A549 (cell line): ENCODE results near the gene TSHZ2.

Experiments
- BHLHE40 ChIP-seq: IDR thresholded peaks from 2 replicates; pipeline ENCODE4 v1.6.1; 2012; ENCODE audit warnings: low read depth, low read length, inconsistent platforms
- FOXS1 ChIP-seq: fragments of 250-450 bp; sonication (Bioruptor Pico); IDR thresholded peaks from 2 replicates; pipeline ENCODE4 v1.5.0; 2020; ENCODE audit warnings: mild to moderate bottlenecking, moderate library complexity
- GATA3 ChIP-seq: IDR thresholded peaks from 2 replicates; pipeline ENCODE4 v1.6.1; 2012; ENCODE audit warnings: borderline replicate concordance
- JUNB ChIP-seq: fragments of >200 bp; sonication (Bioruptor Twin); formaldehyde crosslinking; IDR thresholded peaks from 2 replicates; pipeline ENCODE4 v1.6.1; 2016
- MAFK ChIP-seq: fragments of 450-650 bp; IDR thresholded peaks from 2 replicates; pipeline ENCODE4 v1.6.1; 2014; ENCODE audit not compliant: partially characterized antibody
- PHF8 ChIP-seq: fragments of 200-600 bp; sonication (generic); IDR thresholded peaks from 2 replicates; pipeline ENCODE4 v1.6.1; 2016; ENCODE audit warnings: low read depth, mild to moderate bottlenecking, antibody characterized with exemption, moderate library complexity, borderline replicate concordance
- POLR2A ChIP-seq: IDR thresholded peaks from 2 replicates; pipeline ENCODE4 v1.6.1; 2012; ENCODE audit warnings: mild to moderate bottlenecking, low read length
- RFX5 ChIP-seq: fragments of 450-650 bp; IDR thresholded peaks from 2 replicates; pipeline ENCODE4 v1.7.1; 2014; ENCODE audit warnings: antibody characterized with exemption, mild to moderate bottlenecking, moderate library complexity
- SMC3 ChIP-seq: fragments of >200 bp; sonication (Bioruptor Twin); formaldehyde crosslinking; IDR thresholded peaks from 3 replicates; pipeline ENCODE4 v1.6.1; 2018; ENCODE audit warnings: inconsistent platforms
- TF ChIP-seq, protein P1 (sequence below): fragments of >200 bp; sonication (Bioruptor Twin); formaldehyde crosslinking; IDR thresholded peaks from 3 replicates; pipeline ENCODE4 v1.5.1; 2016
- TF ChIP-seq, protein P2 (sequence below): fragments of 200-600 bp; sonication (generic); IDR thresholded peaks from 2 replicates; pipeline ENCODE4 v1.6.1; 2016; ENCODE audit warnings: antibody characterized with exemption, mild to moderate bottlenecking, moderate library complexity
- TF ChIP-seq, protein P3 (sequence below): fragments of 450-650 bp; IDR thresholded peaks from 2 replicates; pipeline ENCODE4 v1.6.1; 2014; ENCODE audit warnings: antibody characterized with exemption

DNA sequence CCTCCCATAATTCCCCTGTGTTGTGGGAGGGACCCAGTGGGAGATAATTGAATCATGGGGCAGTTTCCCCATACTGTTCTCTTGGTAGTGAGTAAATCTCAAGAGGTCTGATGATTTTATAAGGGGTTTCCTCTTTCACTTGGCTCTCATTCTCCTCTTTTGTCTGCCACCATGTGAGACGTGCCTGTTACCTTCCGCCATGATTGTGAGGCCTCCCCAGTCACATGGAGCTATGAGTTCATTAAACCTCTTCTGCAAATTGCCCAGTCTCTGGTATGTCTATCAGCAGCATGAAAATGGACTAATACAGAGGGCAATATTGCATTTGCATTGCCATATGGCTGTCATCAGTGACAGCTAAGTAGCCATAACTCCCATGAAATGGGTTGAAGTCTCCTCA, 558.3 kb downstream of the TSHZ2 start:
- TF ChIP-seq, protein P1, sequence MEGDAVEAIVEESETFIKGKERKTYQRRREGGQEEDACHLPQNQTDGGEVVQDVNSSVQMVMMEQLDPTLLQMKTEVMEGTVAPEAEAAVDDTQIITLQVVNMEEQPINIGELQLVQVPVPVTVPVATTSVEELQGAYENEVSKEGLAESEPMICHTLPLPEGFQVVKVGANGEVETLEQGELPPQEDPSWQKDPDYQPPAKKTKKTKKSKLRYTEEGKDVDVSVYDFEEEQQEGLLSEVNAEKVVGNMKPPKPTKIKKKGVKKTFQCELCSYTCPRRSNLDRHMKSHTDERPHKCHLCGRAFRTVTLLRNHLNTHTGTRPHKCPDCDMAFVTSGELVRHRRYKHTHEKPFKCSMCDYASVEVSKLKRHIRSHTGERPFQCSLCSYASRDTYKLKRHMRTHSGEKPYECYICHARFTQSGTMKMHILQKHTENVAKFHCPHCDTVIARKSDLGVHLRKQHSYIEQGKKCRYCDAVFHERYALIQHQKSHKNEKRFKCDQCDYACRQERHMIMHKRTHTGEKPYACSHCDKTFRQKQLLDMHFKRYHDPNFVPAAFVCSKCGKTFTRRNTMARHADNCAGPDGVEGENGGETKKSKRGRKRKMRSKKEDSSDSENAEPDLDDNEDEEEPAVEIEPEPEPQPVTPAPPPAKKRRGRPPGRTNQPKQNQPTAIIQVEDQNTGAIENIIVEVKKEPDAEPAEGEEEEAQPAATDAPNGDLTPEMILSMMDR, result no peak
- TF ChIP-seq, protein P2, sequence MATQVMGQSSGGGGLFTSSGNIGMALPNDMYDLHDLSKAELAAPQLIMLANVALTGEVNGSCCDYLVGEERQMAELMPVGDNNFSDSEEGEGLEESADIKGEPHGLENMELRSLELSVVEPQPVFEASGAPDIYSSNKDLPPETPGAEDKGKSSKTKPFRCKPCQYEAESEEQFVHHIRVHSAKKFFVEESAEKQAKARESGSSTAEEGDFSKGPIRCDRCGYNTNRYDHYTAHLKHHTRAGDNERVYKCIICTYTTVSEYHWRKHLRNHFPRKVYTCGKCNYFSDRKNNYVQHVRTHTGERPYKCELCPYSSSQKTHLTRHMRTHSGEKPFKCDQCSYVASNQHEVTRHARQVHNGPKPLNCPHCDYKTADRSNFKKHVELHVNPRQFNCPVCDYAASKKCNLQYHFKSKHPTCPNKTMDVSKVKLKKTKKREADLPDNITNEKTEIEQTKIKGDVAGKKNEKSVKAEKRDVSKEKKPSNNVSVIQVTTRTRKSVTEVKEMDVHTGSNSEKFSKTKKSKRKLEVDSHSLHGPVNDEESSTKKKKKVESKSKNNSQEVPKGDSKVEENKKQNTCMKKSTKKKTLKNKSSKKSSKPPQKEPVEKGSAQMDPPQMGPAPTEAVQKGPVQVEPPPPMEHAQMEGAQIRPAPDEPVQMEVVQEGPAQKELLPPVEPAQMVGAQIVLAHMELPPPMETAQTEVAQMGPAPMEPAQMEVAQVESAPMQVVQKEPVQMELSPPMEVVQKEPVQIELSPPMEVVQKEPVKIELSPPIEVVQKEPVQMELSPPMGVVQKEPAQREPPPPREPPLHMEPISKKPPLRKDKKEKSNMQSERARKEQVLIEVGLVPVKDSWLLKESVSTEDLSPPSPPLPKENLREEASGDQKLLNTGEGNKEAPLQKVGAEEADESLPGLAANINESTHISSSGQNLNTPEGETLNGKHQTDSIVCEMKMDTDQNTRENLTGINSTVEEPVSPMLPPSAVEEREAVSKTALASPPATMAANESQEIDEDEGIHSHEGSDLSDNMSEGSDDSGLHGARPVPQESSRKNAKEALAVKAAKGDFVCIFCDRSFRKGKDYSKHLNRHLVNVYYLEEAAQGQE, result no peak
- TF ChIP-seq PHF8, result no peak
- TF ChIP-seq SMC3, result no peak
- TF ChIP-seq, protein P3, sequence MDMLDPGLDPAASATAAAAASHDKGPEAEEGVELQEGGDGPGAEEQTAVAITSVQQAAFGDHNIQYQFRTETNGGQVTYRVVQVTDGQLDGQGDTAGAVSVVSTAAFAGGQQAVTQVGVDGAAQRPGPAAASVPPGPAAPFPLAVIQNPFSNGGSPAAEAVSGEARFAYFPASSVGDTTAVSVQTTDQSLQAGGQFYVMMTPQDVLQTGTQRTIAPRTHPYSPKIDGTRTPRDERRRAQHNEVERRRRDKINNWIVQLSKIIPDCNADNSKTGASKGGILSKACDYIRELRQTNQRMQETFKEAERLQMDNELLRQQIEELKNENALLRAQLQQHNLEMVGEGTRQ, result no peak
- TF ChIP-seq GATA3, result no peak
- TF ChIP-seq JUNB, result no peak
- no peak for TF ChIP-seq FOXS1
- TF ChIP-seq RFX5, result no peak
- TF ChIP-seq MAFK, result no peak
- TF ChIP-seq POLR2A, result no peak
- TF ChIP-seq BHLHE40, result no peak
